Nephron (organoid): ENCODE data around the gene PLCL1.
A peak's percentile ranks its signal among the peaks of the same experiment; 100 is the strongest.

ENCODE experiments used
- H3K27ac Mint-ChIP-seq, 3 experiments: 2 replicates each; pipeline ENCODE4 v1.8.0; 2020; ENCODE audit warnings: mixed read lengths in 3 of 3, mild to moderate bottlenecking in 2 of 3, moderate library complexity in 1 of 3
- H3K27me3 Mint-ChIP-seq: 2 replicates; pipeline ENCODE4 v1.8.0; 2021; ENCODE audit warnings: low read depth, mild to moderate bottlenecking, moderate library complexity, mixed read lengths
- H3K36me3 Mint-ChIP-seq: 2 replicates; pipeline ENCODE4 v1.8.0; 2020; ENCODE audit warnings: low read depth, mixed read lengths
- H3K4me1 Mint-ChIP-seq: 2 replicates; pipeline ENCODE4 v1.8.0; 2020; ENCODE audit warnings: mixed read lengths
- H3K4me3 Mint-ChIP-seq, 3 experiments: 2 replicates each; pipeline ENCODE4 v1.8.0; 2020; ENCODE audit warnings: mild to moderate bottlenecking in 3 of 3, mixed read lengths in 3 of 3, moderate library complexity in 2 of 3
- H3K9me3 Mint-ChIP-seq: 2 replicates; pipeline ENCODE4 v1.8.0; 2020; ENCODE audit warnings: mixed read lengths
- TF ChIP-seq, protein P1 (sequence below), 3 experiments: fragments of 200-600 bp; sonication (generic); IDR thresholded peaks; one replicate each; pipeline ENCODE4 v1.5.0; 2021; ENCODE audit warnings: antibody characterized with exemption in 3 of 3; ENCODE audit not compliant: unreplicated experiment in 3 of 3

Gene PLCL1

DNA sequence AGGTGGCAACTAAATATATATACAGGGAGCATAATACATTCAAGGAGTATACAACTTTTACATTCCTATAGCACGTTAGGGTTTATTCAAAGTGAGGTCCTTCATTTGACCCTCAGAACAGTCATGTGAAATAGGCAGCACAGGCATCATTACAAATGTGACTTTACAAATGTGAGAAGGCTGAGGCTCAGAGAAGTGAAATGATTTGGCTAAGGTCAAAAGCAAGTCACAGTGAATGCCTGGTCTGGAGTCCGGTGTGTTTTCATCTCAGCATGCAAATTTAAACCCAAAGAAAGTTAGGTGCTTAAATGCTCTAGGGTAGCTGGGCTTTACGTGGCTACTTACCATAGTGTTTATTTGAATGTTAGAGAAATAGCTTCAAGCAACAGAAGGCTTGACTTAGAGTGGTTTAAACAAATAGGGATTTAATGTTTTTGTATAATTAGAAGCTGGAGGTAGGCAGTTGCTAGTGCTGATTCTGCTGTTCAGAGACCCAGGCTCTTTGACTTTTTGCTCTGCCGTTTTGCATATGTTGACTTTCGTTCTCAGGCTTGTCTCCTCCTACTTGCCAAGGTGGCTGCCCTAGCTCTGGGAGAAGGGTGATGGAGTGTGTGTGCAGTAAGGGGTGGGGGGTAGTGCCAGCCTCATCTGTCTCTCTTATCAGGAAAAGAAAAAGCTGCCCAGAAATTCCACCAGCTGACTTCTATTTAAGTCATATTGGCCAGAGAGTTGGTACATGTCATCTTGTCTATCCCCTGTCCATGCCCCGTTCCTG is 89.2 kb downstream of the PLCL1 start:
- Mint-ChIP-seq H3K4me1 (peaks cover 24% of the 10 kb centered on the region), H3K36me3 (no peaks in the 10 kb centered on the region), H3K9me3 (no peaks in the 10 kb centered on the region), H3K4me3 (no peak overlapping the region), H3K27me3 (no peaks in the 10 kb centered on the region), H3K27ac (peak overlapping the region in 2 of 3 experiments; percentile 46)
- TF ChIP-seq, protein P1, sequence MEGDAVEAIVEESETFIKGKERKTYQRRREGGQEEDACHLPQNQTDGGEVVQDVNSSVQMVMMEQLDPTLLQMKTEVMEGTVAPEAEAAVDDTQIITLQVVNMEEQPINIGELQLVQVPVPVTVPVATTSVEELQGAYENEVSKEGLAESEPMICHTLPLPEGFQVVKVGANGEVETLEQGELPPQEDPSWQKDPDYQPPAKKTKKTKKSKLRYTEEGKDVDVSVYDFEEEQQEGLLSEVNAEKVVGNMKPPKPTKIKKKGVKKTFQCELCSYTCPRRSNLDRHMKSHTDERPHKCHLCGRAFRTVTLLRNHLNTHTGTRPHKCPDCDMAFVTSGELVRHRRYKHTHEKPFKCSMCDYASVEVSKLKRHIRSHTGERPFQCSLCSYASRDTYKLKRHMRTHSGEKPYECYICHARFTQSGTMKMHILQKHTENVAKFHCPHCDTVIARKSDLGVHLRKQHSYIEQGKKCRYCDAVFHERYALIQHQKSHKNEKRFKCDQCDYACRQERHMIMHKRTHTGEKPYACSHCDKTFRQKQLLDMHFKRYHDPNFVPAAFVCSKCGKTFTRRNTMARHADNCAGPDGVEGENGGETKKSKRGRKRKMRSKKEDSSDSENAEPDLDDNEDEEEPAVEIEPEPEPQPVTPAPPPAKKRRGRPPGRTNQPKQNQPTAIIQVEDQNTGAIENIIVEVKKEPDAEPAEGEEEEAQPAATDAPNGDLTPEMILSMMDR (IDR thresholded peaks at IDR 0.05; ENCODE audit: unreplicated experiment in 3 of 3): no peak

DNA sequence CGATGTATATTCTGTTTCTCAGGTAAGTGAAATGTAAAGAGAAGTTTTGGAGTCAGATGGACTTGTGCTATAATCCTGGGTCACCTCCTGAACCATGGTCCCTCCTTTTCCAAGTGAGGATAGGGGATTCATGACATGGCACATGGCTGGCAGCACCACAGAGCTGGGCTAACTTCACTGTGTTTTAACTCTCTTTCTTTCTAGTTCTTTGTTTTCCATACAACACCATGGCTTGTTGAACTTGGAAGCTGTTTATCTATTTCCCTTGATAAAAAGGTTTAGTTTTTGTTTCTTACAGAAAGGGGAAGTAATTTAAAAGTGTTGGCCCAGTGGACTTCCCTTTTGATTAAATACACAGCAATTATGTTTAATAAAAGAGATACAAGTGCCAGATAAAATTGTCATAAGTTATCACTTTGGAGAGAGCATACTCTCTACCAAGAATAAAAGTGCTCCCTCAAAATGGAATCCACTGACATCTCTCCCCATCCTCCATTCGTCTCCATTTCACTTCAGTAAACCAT is 90.4 kb downstream of the PLCL1 start:
- H3K27me3 Mint-ChIP-seq: no peaks in the 10 kb centered on the region
- TF ChIP-seq, protein P1 (IDR thresholded peaks at IDR 0.05; ENCODE audit: unreplicated experiment in 3 of 3): no peak
- H3K9me3 Mint-ChIP-seq: no peaks in the 10 kb centered on the region
- H3K36me3 Mint-ChIP-seq: no peaks in the 10 kb centered on the region
- H3K27ac Mint-ChIP-seq: peak overlapping the region in 1 of 3 experiments; percentile 22
- peaks cover 24% of the 10 kb centered on the region for H3K4me1 Mint-ChIP-seq
- H3K4me3 Mint-ChIP-seq: no peak overlapping the region

- Mint-ChIP-seq H3K9me3 (no peaks in the 10 kb centered on the region), H3K4me1 (peaks cover 11% of the 10 kb centered on the region), H3K36me3 (no peaks in the 10 kb centered on the region), H3K27ac (no peak overlapping the region), H3K27me3 (no peaks in the 10 kb centered on the region), H3K4me3 (no peak overlapping the region)
- TF ChIP-seq, protein P1 (IDR thresholded peaks at IDR 0.05; ENCODE audit: unreplicated experiment in 3 of 3): no peak
Observed at GRCh38 chr2:197897960-197898678, 93.7 kb downstream of the PLCL1 start.

- Mint-ChIP-seq H3K36me3 (no peaks in the 10 kb centered on the region), H3K27ac (no peak overlapping the region), H3K27me3 (no peaks in the 10 kb centered on the region), H3K4me3 (no peak overlapping the region), H3K9me3 (peaks cover 3% of the 10 kb centered on the region), H3K4me1 (peaks cover 21% of the 10 kb centered on the region)
- TF ChIP-seq, protein P1 (IDR thresholded peaks at IDR 0.05; ENCODE audit: unreplicated experiment in 3 of 3): no peak
Observed at GRCh38 chr2:197904446-197904845, 100.1 kb downstream of the PLCL1 start.

DNA sequence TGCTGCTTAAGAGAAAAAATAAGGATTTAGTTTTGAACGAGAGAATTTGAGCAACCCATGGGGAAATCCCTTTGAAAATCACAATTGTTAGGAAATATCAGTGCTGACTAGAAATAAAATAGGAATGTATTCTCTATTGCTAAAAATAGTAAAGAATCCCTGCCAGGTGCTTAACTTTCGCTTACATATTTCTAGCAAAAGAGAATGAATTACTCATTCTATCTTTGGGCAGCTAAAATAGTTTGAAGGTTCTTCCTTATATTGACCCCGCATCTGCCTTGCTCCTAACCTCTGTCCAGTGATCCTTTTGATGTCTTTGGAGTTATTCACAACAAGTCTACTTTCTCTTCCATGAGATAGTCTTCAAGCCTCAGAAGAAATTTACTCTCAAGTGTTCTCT is 103.8 kb downstream of the PLCL1 start:
- no peaks in the 10 kb centered on the region for H3K36me3 Mint-ChIP-seq
- TF ChIP-seq, protein P1 (IDR thresholded peaks at IDR 0.05; ENCODE audit: unreplicated experiment in 3 of 3): no peak
- no peak overlapping the region for H3K27ac Mint-ChIP-seq
- H3K27me3 Mint-ChIP-seq: no peaks in the 10 kb centered on the region
- no peak overlapping the region for H3K4me3 Mint-ChIP-seq
- H3K9me3 Mint-ChIP-seq: peaks cover 3% of the 10 kb centered on the region
- H3K4me1 Mint-ChIP-seq: peaks cover 29% of the 10 kb centered on the region
